Bronchial epithelial cell (primary cell): ENCODE results near the gene IRX2. TPM values are rescaled to one million over a fixed set of nuclear protein-coding genes. Genes with fewer than 3 reads are reported as not detected.

Experiments used
- DNase-seq: peaks from one replicate; pipeline ENCODE4 v3.0.0-alpha.2; 2010; ENCODE audit warnings: low read depth
- FAIRE-seq: peaks from 2 replicates; lab custom pipeline; 2011; peaks lifted over from hg19 to GRCh38; lab: Jason Lieb, UNC
- H3K27me3 ChIP-seq: 2 replicates; pipeline ENCODE4 v1.5.1; 2011; ENCODE audit warnings: low read length; ENCODE audit not compliant: control insufficient read depth, insufficient read depth
- H3K36me3 ChIP-seq: 2 replicates; pipeline ENCODE4 v1.5.1; 2011; ENCODE audit warnings: low read length; ENCODE audit not compliant: control insufficient read depth, insufficient read depth
- H3K4me3 ChIP-seq: 2 replicates; pipeline ENCODE4 v1.5.1; 2011; ENCODE audit warnings: mild to moderate bottlenecking, low read depth, low read length, control low read depth
- total RNA-seq: library from RNA; depleted of rRNA; stranded (reverse); fragments of >200 nt; gene quantifications from 2 replicates; pipeline ENCODE4 v1.2.1, GENCODE V29; 2014
- TF ChIP-seq, protein P1 (sequence below): IDR thresholded peaks from 2 replicates; pipeline ENCODE4 v1.5.1; 2011; ENCODE audit warnings: mild to moderate bottlenecking, moderate library complexity, low read length, control low read depth, inconsistent platforms; ENCODE audit not compliant: insufficient read depth, severe bottlenecking

Gene IRX2
- total RNA-seq, 1 donor from 2014 or later, result 14.0 TPM

DNA sequence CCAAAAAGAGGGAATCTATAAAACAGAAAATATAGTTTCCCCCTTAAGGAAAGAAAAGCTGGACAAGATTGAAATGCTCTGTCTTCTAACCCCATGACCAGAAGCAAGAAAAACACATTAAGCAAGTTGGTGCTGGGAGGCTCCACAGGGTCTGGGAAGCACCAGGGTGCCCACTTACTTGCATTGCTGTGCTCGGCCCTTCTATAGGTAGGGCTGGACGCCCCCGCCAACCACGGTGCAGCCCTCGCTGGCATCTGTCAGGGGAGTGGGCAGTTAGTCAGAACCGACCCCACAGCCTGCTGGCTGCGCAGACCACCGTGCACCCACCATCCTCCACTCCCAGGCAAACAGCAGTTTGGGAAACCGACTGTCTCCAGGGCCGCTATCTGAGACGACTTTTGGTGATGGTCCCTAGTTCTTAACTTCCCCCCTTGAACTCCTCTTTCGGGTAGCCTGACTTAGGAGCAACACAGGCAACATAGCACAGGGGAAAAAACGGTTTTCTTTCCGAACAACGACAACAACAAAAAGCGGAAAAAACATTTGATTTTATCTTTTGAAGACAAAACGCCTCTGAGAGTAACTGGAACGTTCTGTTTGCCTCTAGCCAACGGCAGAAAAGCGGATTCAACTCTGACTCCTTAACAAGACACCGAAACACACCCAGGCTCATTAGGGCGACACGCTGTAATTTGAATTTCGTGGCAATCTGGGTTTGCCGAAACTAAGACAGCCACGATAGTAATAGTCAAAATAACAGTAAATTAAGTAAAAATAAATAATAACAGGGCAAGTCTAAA is 3.9 kb downstream of the IRX2 start:
- no peak for FAIRE-seq
- TF ChIP-seq, protein P1, sequence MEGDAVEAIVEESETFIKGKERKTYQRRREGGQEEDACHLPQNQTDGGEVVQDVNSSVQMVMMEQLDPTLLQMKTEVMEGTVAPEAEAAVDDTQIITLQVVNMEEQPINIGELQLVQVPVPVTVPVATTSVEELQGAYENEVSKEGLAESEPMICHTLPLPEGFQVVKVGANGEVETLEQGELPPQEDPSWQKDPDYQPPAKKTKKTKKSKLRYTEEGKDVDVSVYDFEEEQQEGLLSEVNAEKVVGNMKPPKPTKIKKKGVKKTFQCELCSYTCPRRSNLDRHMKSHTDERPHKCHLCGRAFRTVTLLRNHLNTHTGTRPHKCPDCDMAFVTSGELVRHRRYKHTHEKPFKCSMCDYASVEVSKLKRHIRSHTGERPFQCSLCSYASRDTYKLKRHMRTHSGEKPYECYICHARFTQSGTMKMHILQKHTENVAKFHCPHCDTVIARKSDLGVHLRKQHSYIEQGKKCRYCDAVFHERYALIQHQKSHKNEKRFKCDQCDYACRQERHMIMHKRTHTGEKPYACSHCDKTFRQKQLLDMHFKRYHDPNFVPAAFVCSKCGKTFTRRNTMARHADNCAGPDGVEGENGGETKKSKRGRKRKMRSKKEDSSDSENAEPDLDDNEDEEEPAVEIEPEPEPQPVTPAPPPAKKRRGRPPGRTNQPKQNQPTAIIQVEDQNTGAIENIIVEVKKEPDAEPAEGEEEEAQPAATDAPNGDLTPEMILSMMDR, result no peak
- Histone ChIP-seq H3K36me3 (peaks cover 13% of the 10 kb centered on the region), H3K4me3 (peak overlapping the region; percentile 89), H3K27me3 (no peaks in the 10 kb centered on the region)
- no peak for DNase-seq

DNA sequence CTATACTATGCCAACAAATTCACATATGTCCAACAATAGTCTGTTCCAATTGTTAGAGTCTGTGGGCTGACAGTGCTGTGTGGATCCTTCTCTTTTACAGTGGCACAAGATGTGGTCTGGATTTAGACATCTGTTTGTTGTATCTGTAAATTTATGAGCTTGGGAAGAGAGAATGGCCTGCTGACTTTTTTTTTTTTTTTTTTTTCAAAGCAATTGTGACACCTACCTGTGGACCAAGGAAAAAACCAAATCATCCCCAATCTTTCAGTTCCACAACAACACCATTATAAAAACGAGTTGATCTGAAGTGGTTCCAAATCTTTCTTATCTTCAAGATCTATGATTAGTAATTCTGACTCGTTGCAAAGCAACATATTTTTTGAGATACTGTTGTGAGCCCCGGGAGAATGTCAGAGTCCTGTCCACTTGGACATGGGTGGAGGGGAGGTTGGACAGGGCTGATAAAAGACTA is 4.9 kb downstream of the IRX2 start:
- FAIRE-seq (no peak), DNase-seq (peak; percentile 57)
- TF ChIP-seq, protein P1, result no peak
- peaks cover 13% of the 10 kb centered on the region for H3K36me3 ChIP-seq
- peak overlapping the region; percentile 24 for H3K4me3 ChIP-seq
- H3K27me3 ChIP-seq, result no peaks in the 10 kb centered on the region

DNA sequence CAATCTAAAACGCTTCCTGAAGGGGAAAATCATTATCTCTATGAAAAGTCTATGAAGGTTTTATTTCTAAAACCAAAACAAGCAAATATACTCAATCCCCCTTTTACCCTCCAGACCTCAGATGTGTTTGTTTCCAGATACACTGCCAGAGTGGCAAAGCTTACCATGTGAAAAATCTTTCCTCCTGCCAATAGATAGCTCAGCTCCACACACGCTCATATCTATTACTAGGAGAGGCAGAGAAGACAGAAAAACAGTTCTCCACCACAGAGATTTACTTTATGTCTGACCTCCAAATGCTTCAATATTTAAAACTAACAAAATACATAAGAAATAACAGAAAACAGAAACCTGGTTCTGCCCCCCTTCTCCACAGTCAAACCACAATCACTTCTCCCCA is 7.0 kb downstream of the IRX2 start:
- Histone ChIP-seq H3K4me3 (no peak overlapping the region), H3K27me3 (no peaks in the 10 kb centered on the region), H3K36me3 (peaks cover 13% of the 10 kb centered on the region)
- FAIRE-seq (no peak), DNase-seq (no peak)
- TF ChIP-seq, protein P1, result no peak

DNA sequence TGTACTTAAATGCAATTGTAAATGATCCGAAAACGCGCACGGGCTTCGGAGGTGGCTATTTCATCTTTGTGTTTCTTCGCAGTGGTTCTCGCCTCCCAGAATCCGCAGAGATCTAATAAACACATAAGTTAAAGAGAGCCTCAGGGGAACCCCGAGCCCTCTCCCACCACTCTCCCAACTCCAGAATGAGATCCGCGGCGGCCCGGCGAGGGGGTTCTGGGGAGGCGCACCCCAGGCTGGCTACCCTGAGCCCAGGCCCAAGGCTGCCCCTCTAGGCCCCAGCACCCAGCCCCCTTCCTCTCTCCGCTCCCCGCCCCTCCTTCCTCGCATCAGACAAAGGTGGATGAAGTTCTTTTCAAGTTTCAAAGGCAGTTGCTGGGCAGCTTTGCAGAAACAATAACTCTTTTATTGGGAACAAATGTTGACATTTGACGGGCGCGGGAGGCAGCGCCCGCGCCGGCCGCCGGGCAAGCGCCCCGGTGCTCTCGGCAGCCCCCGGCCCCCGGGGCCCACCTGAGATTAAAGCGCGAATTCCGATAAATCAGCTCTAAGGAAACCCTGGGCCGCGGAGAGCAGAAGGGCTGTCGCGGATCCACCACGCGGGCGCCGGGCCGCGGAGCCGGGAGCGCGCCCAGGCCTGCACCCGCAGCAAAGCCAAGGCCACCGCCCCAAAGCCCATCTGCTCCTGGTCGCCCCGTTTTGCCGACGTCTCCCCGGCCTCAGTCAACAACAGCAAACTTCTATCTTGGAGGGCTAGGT is 8.4 kb downstream of the IRX2 start:
- Histone ChIP-seq H3K36me3 (peaks cover 5% of the 10 kb centered on the region), H3K27me3 (no peaks in the 10 kb centered on the region), H3K4me3 (no peak overlapping the region)
- no peak for FAIRE-seq
- TF ChIP-seq, protein P1, result no peak
- DNase-seq, result no peak

DNA sequence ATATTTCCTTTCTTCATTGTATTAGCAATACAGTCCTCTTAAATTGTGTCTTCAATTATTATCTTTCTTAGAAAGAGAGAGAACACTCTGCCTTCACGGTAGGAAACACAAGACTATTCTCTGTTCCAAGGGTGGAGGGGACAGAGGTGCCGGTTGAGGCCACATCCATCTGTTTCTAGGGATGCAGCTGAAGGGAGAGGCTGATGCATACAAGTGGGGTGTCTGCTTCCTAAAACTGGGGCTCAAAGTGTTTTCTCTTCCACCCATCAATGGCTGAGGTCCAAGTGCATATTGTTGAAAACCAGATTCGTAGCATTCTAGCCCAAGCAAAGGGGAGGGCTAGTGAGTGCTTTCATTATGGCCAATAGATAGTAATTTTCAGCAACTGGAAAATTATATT is 9.5 kb downstream of the IRX2 start:
- Histone ChIP-seq H3K27me3 (no peaks in the 10 kb centered on the region), H3K4me3 (no peak overlapping the region), H3K36me3 (no peaks in the 10 kb centered on the region)
- TF ChIP-seq, protein P1, result no peak
- FAIRE-seq, result no peak
- no peak for DNase-seq
